Naive thymus-derived CD4-positive, alpha-beta T cell (primary cell): ENCODE results near the gene CPA4. TPM values are rescaled to one million over a fixed set of nuclear protein-coding genes. Genes with fewer than 3 reads are reported as not detected.
A peak's percentile ranks its signal among the peaks of the same experiment; 100 is the strongest.

ENCODE experiments used
- ATAC-seq: fragments of 150-1000 bp; cut with Tn5 transposase; 2 replicates; pipeline ENCODE4 v1.10.0; 2021; ENCODE audit warnings: mild to moderate bottlenecking, moderate library complexity
- CTCF ChIA-PET: fragments of 350-600 bp; sonication (Branson Sonifier 250); formaldehyde crosslinking; loops from one replicate; lab custom pipeline; 2021; ENCODE audit warnings: antibody characterized with exemption; lab: Charles Lee
- POLR2A ChIA-PET: fragments of 350-600 bp; sonication (Branson Sonifier 250); formaldehyde crosslinking; loops from one replicate; lab custom pipeline; 2021; ENCODE audit warnings: antibody characterized with exemption, inconsistent platforms; lab: Charles Lee
- DNase-seq, 9 donors: peaks; one replicate each; pipeline versions ENCODE4 v3.0.0 to v3.0.0-alpha.2; 2020 to 2022; ENCODE audit warnings: mixed read lengths in 1 of 9
- H3K27ac ChIP-seq: one replicate; pipeline ENCODE4 v1.7.0; 2013; ENCODE audit warnings: mild to moderate bottlenecking, low read depth, low read length, moderate library complexity
- H3K27me3 ChIP-seq, 2 donors: one replicate each; pipeline ENCODE4 v1.7.0; 2013; ENCODE audit warnings: low read length in 2 of 2, mild to moderate bottlenecking in 2 of 2, moderate library complexity in 2 of 2; ENCODE audit not compliant: control insufficient read depth in 2 of 2, insufficient read depth in 2 of 2
- H3K36me3 ChIP-seq, 3 experiments: 1 replicate in 2 of 3; 2 replicates in 1 of 3; pipeline ENCODE4 v1.7.0; 2013; ENCODE audit warnings: low read length in 3 of 3, mild to moderate bottlenecking in 3 of 3, moderate library complexity in 1 of 3; ENCODE audit not compliant: insufficient read depth in 3 of 3, control insufficient read depth in 2 of 3
- H3K4me1 ChIP-seq, 2 donors: one replicate each; pipeline ENCODE4 v1.7.0; 2013; ENCODE audit warnings: low read length in 2 of 2, mild to moderate bottlenecking in 2 of 2, moderate library complexity in 1 of 2; ENCODE audit not compliant: control insufficient read depth in 2 of 2, insufficient read depth in 2 of 2
- H3K4me3 ChIP-seq: 2 replicates; pipeline ENCODE4 v1.7.0; 2013; ENCODE audit warnings: mild to moderate bottlenecking, low read length
- H3K9me3 ChIP-seq, 3 experiments: 1 replicate in 2 of 3; 2 replicates in 1 of 3; pipeline ENCODE4 v1.7.0; 2013; ENCODE audit warnings: low read length in 3 of 3; ENCODE audit not compliant: control insufficient read depth in 2 of 3
- H3K27ac Mint-ChIP-seq, 9 donors: one replicate each; pipeline ENCODE4 v1.8.0; 2020 to 2022; ENCODE audit warnings: mixed read lengths in 9 of 9, mild to moderate bottlenecking in 8 of 9, moderate library complexity in 5 of 9, inconsistent platforms in 2 of 9
- H3K27me3 Mint-ChIP-seq, 5 donors: one replicate each; pipeline ENCODE4 v1.8.0; 2021 to 2022; ENCODE audit warnings: mixed read lengths in 5 of 5, mild to moderate bottlenecking in 1 of 5
- H3K36me3 Mint-ChIP-seq, 5 donors: one replicate each; pipeline ENCODE4 v1.8.0; 2020 to 2022; ENCODE audit warnings: mixed read lengths in 5 of 5, mild to moderate bottlenecking in 3 of 5, inconsistent platforms in 1 of 5
- H3K4me1 Mint-ChIP-seq, 7 donors: one replicate each; pipeline ENCODE4 v1.8.0; 2020 to 2022; ENCODE audit warnings: mixed read lengths in 7 of 7, mild to moderate bottlenecking in 3 of 7, inconsistent platforms in 1 of 7
- H3K4me3 Mint-ChIP-seq, 10 donors: one replicate each; pipeline ENCODE4 v1.8.0; 2020 to 2022; ENCODE audit warnings: mild to moderate bottlenecking in 10 of 10, mixed read lengths in 10 of 10, moderate library complexity in 6 of 10, inconsistent platforms in 2 of 10
- H3K9me3 Mint-ChIP-seq, 11 donors: one replicate each; pipeline ENCODE4 v1.8.0; 2020 to 2022; ENCODE audit warnings: mixed read lengths in 11 of 11, mild to moderate bottlenecking in 4 of 11, inconsistent platforms in 1 of 11, moderate library complexity in 1 of 11
- intact Hi-C, 2 donors: fragments of 100-400 bp; cut with micrococcal nuclease; formaldehyde crosslinking; loops; one replicate each; pipeline ENCODE4 v1.15.1; 2023
- polyA plus RNA-seq, 2 donors: library from polyadenylated mRNA; unstranded; fragments of 300-500 nt; fragmentation: Illumina TruSeq; gene quantifications; one replicate each; pipeline ENCODE4 v1.2.3, GENCODE V29; 2021
- total RNA-seq, 6 experiments: library from RNA in 5 of 6; stranded (reverse) in 5 of 6; gene quantifications; 1 replicate in 5 of 6; 2 replicates in 1 of 6; pipeline ENCODE4 v1.2.3 and lab custom pipeline; 2021 to 2026

The CPA4 gene
- total and polyA plus RNA-seq, 7 experiments from 2014 or later: not detected

DNA sequence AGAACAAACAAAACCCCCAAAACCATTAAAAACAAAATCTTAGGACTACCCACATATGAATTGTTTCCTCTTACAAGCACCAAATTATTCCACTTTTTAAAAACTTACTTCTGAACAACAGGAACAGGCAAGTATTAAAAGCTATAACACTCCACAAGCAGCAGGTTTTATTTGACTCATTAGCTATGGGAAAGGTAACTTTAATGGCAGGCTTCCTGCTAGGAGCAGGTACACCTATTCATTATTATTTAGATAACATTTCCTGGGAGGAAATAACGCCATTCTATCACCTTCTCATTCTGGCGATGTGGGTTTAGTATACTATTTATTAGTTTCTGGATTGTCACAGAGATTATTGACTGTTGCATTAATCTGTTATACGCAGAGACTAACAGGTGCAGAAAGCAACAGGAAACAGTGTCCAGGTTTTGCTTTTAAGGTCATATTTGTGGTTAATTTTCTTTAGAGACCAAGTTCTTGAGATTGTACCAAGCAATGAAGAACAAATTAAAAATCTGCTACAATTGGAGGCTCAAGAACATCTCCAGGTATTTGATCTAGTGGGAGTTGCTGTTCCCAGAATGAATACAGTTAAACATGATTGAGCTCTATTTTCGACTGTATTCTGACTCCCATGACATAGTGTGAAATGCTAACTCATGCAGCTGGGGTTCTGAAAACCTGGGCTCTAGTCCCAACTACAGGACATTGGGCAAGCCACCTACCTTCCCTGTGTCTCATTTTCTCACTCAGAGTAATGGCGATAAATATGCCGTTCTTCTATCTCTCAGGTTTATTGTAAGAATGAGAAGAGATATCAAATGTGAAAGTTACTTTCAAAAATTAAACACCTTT is 24.3 kb upstream of the CPA4 start:
- Histone ChIP-seq H3K9me3 (no peaks in the 10 kb centered on the region), H3K4me3 (no peak overlapping the region), H3K36me3 (no peaks in the 10 kb centered on the region), H3K27me3 (no peaks in the 10 kb centered on the region), H3K27ac (no peak overlapping the region), H3K4me1 (peaks cover 0 to 1% of the 10 kb centered on the region in 2 donors)
- ChIA-PET POLR2A (interaction anchor here (1.1 kb wide), 1 partner anchor 10 kb away, joined by 3 read pairs; no protein-coding TSS in a partner anchor), CTCF (interaction anchor here (0.7 kb wide), 1 partner anchor 90 kb away, joined by 3 read pairs; no protein-coding TSS in a partner anchor)
- ATAC-seq (no peak), DNase-seq (no peak)
- no peaks in the 10 kb centered on the region for H3K27me3 Mint-ChIP-seq
- intact Hi-C loops: no loop called here
- H3K36me3 Mint-ChIP-seq: peaks cover 0 to 3% (median 0%) of the 10 kb centered on the region in 5 donors
- H3K4me3 Mint-ChIP-seq: no peak overlapping the region
- H3K27ac Mint-ChIP-seq: no peak overlapping the region
- peaks cover 0 to 11% (median 2%) of the 10 kb centered on the region in 7 donors for H3K4me1 Mint-ChIP-seq
- H3K9me3 Mint-ChIP-seq: peaks cover 0 to 2% (median 0%) of the 10 kb centered on the region in 11 donors

DNA sequence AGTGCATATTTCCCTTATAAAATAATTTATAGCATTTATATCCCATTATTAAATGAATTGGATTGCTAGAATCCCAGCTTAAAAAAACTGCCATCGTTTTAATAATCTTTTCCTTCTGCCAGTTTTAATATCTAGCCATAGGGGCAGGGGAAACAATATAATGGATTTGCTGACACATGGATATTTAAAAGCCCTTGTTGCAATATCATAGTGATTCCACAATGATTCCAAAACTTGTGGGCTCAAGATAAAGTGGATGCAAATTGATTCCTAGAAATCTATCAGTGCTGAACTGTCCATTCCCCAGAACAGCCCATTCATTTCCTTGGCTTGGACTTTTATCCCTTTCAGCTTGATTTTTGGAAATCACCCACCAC is 23.7 kb upstream of the CPA4 start:
- POLR2A ChIA-PET: interaction anchor here (1.1 kb wide), 1 partner anchor 10 kb away, joined by 3 read pairs; no protein-coding TSS in a partner anchor
- no peaks in the 10 kb centered on the region for H3K27me3 ChIP-seq
- ATAC-seq (no peak), DNase-seq (no peak)
- H3K9me3 Mint-ChIP-seq: peaks cover 0 to 2% (median 0%) of the 10 kb centered on the region in 11 donors
- peaks cover 0 to 3% (median 0%) of the 10 kb centered on the region in 5 donors for H3K36me3 Mint-ChIP-seq
- intact Hi-C loops: no loop called here
- no peak overlapping the region for H3K4me3 Mint-ChIP-seq
- H3K4me3 ChIP-seq: no peak overlapping the region
- H3K4me1 ChIP-seq: peaks cover 0 to 5% of the 10 kb centered on the region in 2 donors
- peaks cover 0 to 4% (median 0%) of the 10 kb centered on the region in 5 donors for H3K27me3 Mint-ChIP-seq
- H3K36me3 ChIP-seq: no peaks in the 10 kb centered on the region
- no peak overlapping the region for H3K27ac ChIP-seq
- no peaks in the 10 kb centered on the region for H3K9me3 ChIP-seq
- peaks cover 0 to 18% (median 4%) of the 10 kb centered on the region in 7 donors for H3K4me1 Mint-ChIP-seq
- CTCF ChIA-PET: no interaction called here
- no peak overlapping the region for H3K27ac Mint-ChIP-seq

DNA sequence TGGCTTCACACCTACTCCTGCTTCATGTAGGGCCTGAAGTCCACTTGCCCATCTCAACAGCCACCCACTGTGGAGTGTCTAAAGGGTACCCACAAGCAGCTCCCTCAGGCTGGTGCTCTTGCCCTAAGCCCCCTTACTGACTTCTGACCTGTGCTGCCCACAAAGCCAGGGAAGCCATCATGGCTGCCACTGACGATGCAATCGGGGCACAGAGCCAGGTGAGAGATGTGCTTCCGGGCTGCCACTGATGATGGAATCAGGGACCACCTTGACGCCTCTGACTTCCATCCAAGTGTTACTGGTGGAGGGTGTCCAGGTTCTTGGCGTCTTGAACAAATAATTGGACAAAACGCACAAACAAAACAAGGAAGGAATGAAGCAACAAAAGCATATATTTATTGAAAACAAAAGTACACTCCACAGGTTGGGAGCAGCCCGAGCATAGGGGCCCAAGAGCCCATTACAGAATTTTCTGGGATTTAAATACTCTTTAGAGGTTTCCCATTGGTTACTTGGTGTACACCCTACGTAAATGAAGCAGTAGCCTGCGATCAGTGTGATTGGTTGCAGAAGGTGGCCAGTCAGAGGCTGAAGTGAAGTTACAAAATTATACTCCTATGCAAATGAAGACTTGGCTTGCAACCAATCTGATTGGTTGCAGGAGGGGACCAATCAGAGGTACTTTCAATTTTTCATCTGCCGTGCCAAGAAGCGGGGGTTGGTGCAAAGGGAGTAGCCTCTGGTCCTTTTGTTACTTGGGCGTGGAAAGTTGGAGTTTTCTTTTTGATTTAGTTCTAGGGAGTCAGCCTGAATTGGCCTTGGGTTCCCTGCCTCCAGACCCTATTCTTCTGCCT is 21.8 kb upstream of the CPA4 start:
- Mint-ChIP-seq H3K4me1 (peaks cover 0 to 23% (median 8%) of the 10 kb centered on the region in 7 donors), H3K4me3 (peak overlapping the region in 1 of 10 donors; percentile 18), H3K9me3 (peaks cover 0 to 2% (median 0%) of the 10 kb centered on the region in 11 donors), H3K36me3 (peaks cover 0 to 3% (median 0%) of the 10 kb centered on the region in 5 donors), H3K27ac (no peak overlapping the region), H3K27me3 (peaks cover 0 to 6% (median 0%) of the 10 kb centered on the region in 5 donors)
- CTCF ChIA-PET: no interaction called here
- Histone ChIP-seq H3K27me3 (no peaks in the 10 kb centered on the region), H3K36me3 (no peaks in the 10 kb centered on the region), H3K9me3 (no peaks in the 10 kb centered on the region), H3K4me3 (no peak overlapping the region), H3K4me1 (peaks cover 0 to 5% of the 10 kb centered on the region in 2 donors), H3K27ac (no peak overlapping the region)
- POLR2A ChIA-PET: no interaction called here
- intact Hi-C loops: no loop called here
- DNase-seq: no peak
- no peak for ATAC-seq

DNA sequence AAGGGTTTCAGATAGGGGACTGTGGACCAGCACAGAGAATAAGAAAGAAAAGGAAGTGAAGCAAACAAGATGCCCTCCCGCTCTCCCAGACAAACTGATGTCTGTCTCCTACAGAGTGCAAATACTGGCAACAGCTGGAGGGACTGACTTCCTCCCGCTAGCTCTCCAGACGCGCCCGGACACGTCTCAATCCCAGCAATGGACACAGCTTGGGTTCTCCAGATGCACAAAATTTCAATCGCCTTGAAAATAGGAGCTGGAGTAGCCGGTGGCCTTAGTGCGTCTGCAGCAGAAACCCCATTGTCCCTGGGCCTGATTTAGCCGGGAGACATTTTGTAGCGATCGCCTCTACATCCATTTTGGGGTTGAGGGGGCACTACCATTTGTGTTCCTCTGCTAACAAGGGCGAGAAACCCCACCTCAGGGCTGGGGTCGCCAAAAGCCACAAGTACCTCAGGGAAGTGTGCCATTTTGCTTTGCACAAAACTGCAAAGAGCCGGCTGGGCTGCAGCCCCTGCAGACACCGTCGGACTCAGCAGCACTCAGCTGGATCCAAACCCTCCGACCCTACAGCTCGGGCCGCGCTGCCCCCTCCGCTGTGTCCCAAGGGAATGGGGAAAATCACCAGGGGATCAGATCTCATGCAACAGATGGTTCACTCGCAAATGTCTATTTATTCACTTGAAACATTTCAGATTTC is 20.4 kb upstream of the CPA4 start:
- CTCF ChIA-PET: no interaction called here
- intact Hi-C loops: no loop called here
- Histone ChIP-seq H3K4me3 (peak overlapping the region; percentile 28), H3K27ac (no peak overlapping the region), H3K4me1 (peaks cover 0 to 5% of the 10 kb centered on the region in 2 donors), H3K36me3 (no peaks in the 10 kb centered on the region), H3K9me3 (no peaks in the 10 kb centered on the region), H3K27me3 (no peaks in the 10 kb centered on the region)
- H3K4me3 Mint-ChIP-seq: peak overlapping the region in 9 of 10 donors; percentile 25 to 91 (median 78)
- H3K27ac Mint-ChIP-seq: peak overlapping the region in 3 of 9 donors; percentile 14 to 40 (median 15)
- ATAC-seq (no peak), DNase-seq (no peak)
- peaks cover 0 to 29% (median 13%) of the 10 kb centered on the region in 7 donors for H3K4me1 Mint-ChIP-seq
- peaks cover 0 to 6% (median 0%) of the 10 kb centered on the region in 5 donors for H3K27me3 Mint-ChIP-seq
- H3K36me3 Mint-ChIP-seq: peaks cover 0 to 3% (median 0%) of the 10 kb centered on the region in 5 donors
- peaks cover 0 to 2% (median 0%) of the 10 kb centered on the region in 11 donors for H3K9me3 Mint-ChIP-seq
- POLR2A ChIA-PET: interaction anchor here (1.0 kb wide), 1 partner anchor 67 kb away, joined by 3 read pairs; the partner anchor contains the start of gene TMEM209

DNA sequence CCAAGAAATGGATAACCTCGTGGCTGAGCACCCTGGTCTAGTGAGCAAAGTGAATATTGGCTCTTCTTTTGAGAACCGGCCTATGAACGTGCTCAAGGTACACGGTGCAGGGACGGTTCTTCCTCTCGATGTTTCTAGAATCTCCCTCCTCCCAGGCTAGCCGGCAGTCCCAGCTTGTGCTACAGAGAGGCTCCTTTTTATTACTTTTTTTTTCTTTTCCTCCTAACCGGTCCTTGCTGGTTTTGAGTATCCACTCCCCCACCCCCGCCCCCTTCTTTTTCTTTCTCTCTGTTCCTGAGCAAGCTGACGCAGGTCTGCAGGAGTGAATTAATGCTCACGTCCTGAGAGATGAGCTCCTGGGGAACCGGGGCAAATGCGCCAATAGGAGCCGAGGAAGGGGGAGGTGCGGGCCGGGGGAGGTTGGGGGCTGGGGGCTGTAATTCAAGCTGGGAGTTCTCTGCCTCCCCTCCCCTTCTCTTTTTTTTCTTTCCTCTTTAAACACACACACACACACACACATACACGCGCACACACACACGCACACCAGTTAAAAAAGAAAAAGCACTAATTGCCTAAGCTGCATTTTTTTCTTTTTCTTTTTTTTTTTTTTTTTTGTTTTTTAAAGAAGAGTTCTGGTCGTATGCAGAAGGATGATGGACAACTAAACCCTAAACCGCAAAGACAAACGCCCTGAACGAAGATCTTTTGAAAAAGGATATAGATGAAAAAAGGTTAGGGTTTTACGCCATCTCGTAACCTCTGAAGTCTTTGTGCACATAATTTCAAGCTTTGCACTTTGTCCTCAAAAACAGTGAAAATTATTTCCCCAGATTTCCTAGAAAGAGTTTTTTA is 19.7 kb upstream of the CPA4 start:
- H3K27ac ChIP-seq: no peak overlapping the region
- peaks cover 0 to 3% (median 0%) of the 10 kb centered on the region in 5 donors for H3K36me3 Mint-ChIP-seq
- no peaks in the 10 kb centered on the region for H3K36me3 ChIP-seq
- H3K27ac Mint-ChIP-seq: peak overlapping the region in 5 of 9 donors; percentile 15 to 90 (median 40)
- peaks cover 0 to 6% (median 0%) of the 10 kb centered on the region in 5 donors for H3K27me3 Mint-ChIP-seq
- ATAC-seq: peak; percentile 32
- H3K27me3 ChIP-seq: no peaks in the 10 kb centered on the region
- peak in 7 of 9 donors; percentile 14 to 41 (median 22) for DNase-seq
- H3K4me3 Mint-ChIP-seq: peak overlapping the region; percentile 54 to 91 (median 80)
- peak overlapping the region; percentile 28 for H3K4me3 ChIP-seq
- H3K9me3 ChIP-seq: no peaks in the 10 kb centered on the region
- peaks cover 0 to 5% of the 10 kb centered on the region in 2 donors for H3K4me1 ChIP-seq
- peaks cover 0 to 2% (median 0%) of the 10 kb centered on the region in 11 donors for H3K9me3 Mint-ChIP-seq
- peaks cover 0 to 29% (median 12%) of the 10 kb centered on the region in 7 donors for H3K4me1 Mint-ChIP-seq
- ChIA-PET CTCF (interaction anchor here (0.6 kb wide), 1 partner anchor 90 kb away, joined by 4 read pairs; no protein-coding TSS in a partner anchor), POLR2A (interaction anchor here (0.5 to 0.6 kb wide), 2 partner anchors 36 to 183 kb away, joined by 3 to 6 read pairs; no protein-coding TSS in a partner anchor)
- intact Hi-C loops: no loop called here
